Muscle of arm (tissue), 12 donors: ENCODE measurements around the gene PRR5L. TPM values are rescaled to one million over a fixed set of nuclear protein-coding genes. Genes with fewer than 3 reads are reported as not detected.

Source experiments
- DNase-seq: peaks from one replicate; pipeline ENCODE4 v3.0.0-alpha.2; 2013
- polyA plus RNA-seq, 12 donors: library from polyadenylated mRNA; unstranded; fragments of 120-200 nt; gene quantifications; one replicate each; pipeline ENCODE4 v1.2.1, GENCODE V29; 2013; ENCODE audit not compliant: insufficient read length in 12 of 12

PRR5L gene
- polyA plus RNA-seq, 12 donors = 5.0 to 9.3 (median 8.3) TPM; not detected in 2

GRCh38 chr11:36376888-36377758 lies 81.0 kb downstream of the PRR5L start:
- peak; percentile 58 for DNase-seq

- DNase-seq = no peak
Observed at GRCh38 chr11:36377759-36378564, 81.9 kb downstream of the PRR5L start.

GRCh38 chr11:36379653-36380052 lies 83.6 kb downstream of the PRR5L start:
- no peak for DNase-seq

- DNase-seq = no peak
Observed at GRCh38 chr11:36380296-36381014, 84.4 kb downstream of the PRR5L start.

- DNase-seq = no peak
Observed at GRCh38 chr11:36381015-36381360, 84.9 kb downstream of the PRR5L start.

- DNase-seq = no peak
Observed at GRCh38 chr11:36383195-36383594, 87.1 kb downstream of the PRR5L start.

GRCh38 chr11:36385121-36385970 lies 89.3 kb downstream of the PRR5L start:
- no peak for DNase-seq

GRCh38 chr11:36386411-36386810 lies 90.3 kb downstream of the PRR5L start:
- no peak for DNase-seq

- no peak for DNase-seq
Observed at GRCh38 chr11:36388071-36388470, 92.0 kb downstream of the PRR5L start.

- no peak for DNase-seq
Observed at GRCh38 chr11:36388951-36389350, 92.9 kb downstream of the PRR5L start.

GRCh38 chr11:36389811-36390210 lies 93.7 kb downstream of the PRR5L start:
- no peak for DNase-seq

- DNase-seq = no peak
Observed at GRCh38 chr11:36390963-36391471, 94.9 kb downstream of the PRR5L start.

GRCh38 chr11:36392196-36392595 lies 96.1 kb downstream of the PRR5L start:
- DNase-seq = no peak

- no peak for DNase-seq
Observed at GRCh38 chr11:36394056-36394455, 98.0 kb downstream of the PRR5L start.

GRCh38 chr11:36394926-36395325 lies 98.8 kb downstream of the PRR5L start:
- DNase-seq = no peak

GRCh38 chr11:36395978-36396736 lies 100.1 kb downstream of the PRR5L start:
- DNase-seq = no peak

- no peak for DNase-seq
Observed at GRCh38 chr11:36398231-36398953, 102.3 kb downstream of the PRR5L start.

- no peak for DNase-seq
Observed at GRCh38 chr11:36399236-36399635, 103.1 kb downstream of the PRR5L start.

GRCh38 chr11:36399745-36400144 lies 103.7 kb downstream of the PRR5L start:
- DNase-seq = no peak
